CD4-positive, alpha-beta memory T cell (primary cell): ENCODE data around the gene ZNF518B. TPM values are rescaled to one million over a fixed set of nuclear protein-coding genes. Genes with fewer than 3 reads are reported as not detected.
"Not testable (repeated sequence)": the region's sequence is repeated elsewhere in the genome, so short reads cannot be mapped to it uniquely, and the experiment has no call there.

Experiments used
- CTCF ChIA-PET: fragments of 350-600 bp; sonication (Branson Sonifier 250); formaldehyde crosslinking; loops from one replicate; lab custom pipeline; 2021; ENCODE audit warnings: inconsistent platforms; ENCODE audit not compliant: partially characterized antibody; lab: Charles Lee
- POLR2A ChIA-PET: fragments of 350-600 bp; sonication (Branson Sonifier 250); formaldehyde crosslinking; loops from one replicate; lab custom pipeline; 2021; ENCODE audit not compliant: partially characterized antibody; lab: Charles Lee
- DNase-seq, 5 donors: peaks; one replicate each; pipeline versions ENCODE4 v3.0.0 to v3.0.0-alpha.2; 2020 to 2022; ENCODE audit warnings: mixed read lengths in 1 of 5
- H3K27ac ChIP-seq: one replicate; pipeline ENCODE4 v1.7.0; 2013; ENCODE audit warnings: low read depth, low read length
- H3K27me3 ChIP-seq: 2 replicates; pipeline ENCODE4 v1.7.0; 2013; ENCODE audit warnings: mild to moderate bottlenecking, low read length, moderate library complexity; ENCODE audit not compliant: insufficient read depth
- H3K36me3 ChIP-seq: 2 replicates; pipeline ENCODE4 v1.7.0; 2013; ENCODE audit warnings: mild to moderate bottlenecking, low read length, moderate library complexity; ENCODE audit not compliant: insufficient read depth
- H3K4me1 ChIP-seq: 2 replicates; pipeline ENCODE4 v1.7.0; 2013; ENCODE audit warnings: mild to moderate bottlenecking, low read length, moderate library complexity; ENCODE audit not compliant: insufficient read depth
- H3K4me3 ChIP-seq, 2 donors: one replicate each; pipeline ENCODE4 v1.7.0; 2013; ENCODE audit warnings: low read length in 2 of 2, mild to moderate bottlenecking in 1 of 2
- H3K9me3 ChIP-seq, 2 donors: one replicate each; pipeline ENCODE4 v1.7.0; 2013; ENCODE audit warnings: low read length in 2 of 2, control low read depth in 1 of 2; ENCODE audit not compliant: control insufficient read depth in 1 of 2
- H3K27ac Mint-ChIP-seq, 7 donors: one replicate each; pipeline ENCODE4 v1.8.0; 2020 to 2021; ENCODE audit warnings: mixed read lengths in 7 of 7, mild to moderate bottlenecking in 6 of 7, inconsistent platforms in 3 of 7, moderate library complexity in 3 of 7
- H3K27me3 Mint-ChIP-seq, 2 donors: one replicate each; pipeline ENCODE4 v1.8.0; 2020 to 2021; ENCODE audit warnings: mixed read lengths in 2 of 2
- H3K36me3 Mint-ChIP-seq, 2 donors: one replicate each; pipeline ENCODE4 v1.8.0; 2020 to 2021; ENCODE audit warnings: mixed read lengths in 2 of 2, inconsistent platforms in 1 of 2, mild to moderate bottlenecking in 1 of 2
- H3K4me1 Mint-ChIP-seq, 4 donors: one replicate each; pipeline ENCODE4 v1.8.0; 2020 to 2021; ENCODE audit warnings: mixed read lengths in 4 of 4, mild to moderate bottlenecking in 1 of 4
- H3K4me3 Mint-ChIP-seq, 8 donors: one replicate each; pipeline ENCODE4 v1.8.0; 2020 to 2021; ENCODE audit warnings: mixed read lengths in 8 of 8, mild to moderate bottlenecking in 7 of 8, moderate library complexity in 6 of 8, inconsistent platforms in 3 of 8
- H3K9me3 Mint-ChIP-seq, 8 donors: one replicate each; pipeline ENCODE4 v1.8.0; 2020 to 2021; ENCODE audit warnings: mixed read lengths in 8 of 8, mild to moderate bottlenecking in 5 of 8, inconsistent platforms in 3 of 8, moderate library complexity in 1 of 8
- intact Hi-C: fragments of 100-400 bp; cut with micrococcal nuclease; formaldehyde crosslinking; loops from one replicate; pipeline ENCODE4 v1.15.1; 2023
- polyA plus RNA-seq, 2 donors: library from polyadenylated mRNA; unstranded; fragments of 300-500 nt; fragmentation: Illumina TruSeq; gene quantifications; one replicate each; pipeline ENCODE4 v1.2.3, GENCODE V29; 2021
- total RNA-seq, 2 experiments: library from RNA; stranded (reverse); gene quantifications; one replicate each; pipeline ENCODE4 v1.2.3, GENCODE V29; 2021

Gene ZNF518B
- total and polyA plus RNA-seq, 4 experiments from 2014 or later = 7.0 to 48.6 (median 29.3) TPM

GRCh38 chr4:10448991-10449390 lies 8.2 kb downstream of the ZNF518B start:
- Histone ChIP-seq H3K9me3 (peaks cover 0 to 4% of the 10 kb centered on the region in 2 donors), H3K27ac (no peak overlapping the region), H3K27me3 (no peaks in the 10 kb centered on the region), H3K36me3 (peaks cover 31% of the 10 kb centered on the region), H3K4me3 (no peak overlapping the region), H3K4me1 (no peaks in the 10 kb centered on the region)
- CTCF ChIA-PET = interaction anchor here (1.9 kb wide), 1 partner anchor 12 kb away, joined by 5 read pairs; no protein-coding TSS in a partner anchor
- H3K4me1 Mint-ChIP-seq = peaks cover 6 to 17% (median 11%) of the 10 kb centered on the region in 4 donors
- H3K9me3 Mint-ChIP-seq = peaks cover 4 to 65% (median 50%) of the 10 kb centered on the region in 8 donors
- DNase-seq = no peak
- POLR2A ChIA-PET = no interaction called here
- intact Hi-C loops = no loop called here
- no peak overlapping the region for H3K4me3 Mint-ChIP-seq
- H3K27me3 Mint-ChIP-seq = no peaks in the 10 kb centered on the region
- no peak overlapping the region for H3K27ac Mint-ChIP-seq
- peaks cover 84 to 91% of the 10 kb centered on the region in 2 donors for H3K36me3 Mint-ChIP-seq

DNA sequence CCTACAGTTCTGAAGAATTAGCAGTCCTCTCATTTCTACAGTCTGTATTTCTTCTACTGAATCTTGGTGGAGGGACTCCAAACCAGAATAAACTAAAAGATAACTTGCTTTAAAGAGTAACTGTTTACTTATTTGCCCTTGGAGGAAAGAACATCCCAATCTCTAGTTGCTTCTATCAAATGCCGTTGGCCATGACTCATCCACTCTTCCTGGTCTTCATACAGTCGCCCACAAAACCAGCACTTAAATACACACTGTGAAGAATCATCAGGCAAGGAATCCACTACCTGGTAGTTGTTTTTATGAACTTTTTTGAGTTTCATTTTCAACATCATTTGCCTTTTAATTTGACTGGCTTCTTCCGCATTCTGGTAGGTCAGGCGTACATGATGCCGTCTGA lies 14.2 kb downstream of the ZNF518B start:
- no peak overlapping the region for H3K27ac ChIP-seq
- intact Hi-C loops = no loop called here
- peaks cover 0 to 5% (median 2%) of the 10 kb centered on the region in 4 donors for H3K4me1 Mint-ChIP-seq
- H3K36me3 Mint-ChIP-seq = peaks cover 51 to 64% of the 10 kb centered on the region in 2 donors
- ChIA-PET CTCF (no interaction called here), POLR2A (interaction anchor here (2.0 kb wide), 1 partner anchor 15 kb away, joined by 4 read pairs; the partner anchor contains the start of gene ZNF518B)
- H3K4me3 Mint-ChIP-seq = no peak overlapping the region
- H3K27me3 Mint-ChIP-seq = no peaks in the 10 kb centered on the region
- peaks cover 0 to 6% of the 10 kb centered on the region in 2 donors for H3K9me3 ChIP-seq
- no peak overlapping the region for H3K27ac Mint-ChIP-seq
- peaks cover 19% of the 10 kb centered on the region for H3K36me3 ChIP-seq
- no peak overlapping the region for H3K4me3 ChIP-seq
- H3K9me3 Mint-ChIP-seq = peaks cover 8 to 74% (median 60%) of the 10 kb centered on the region in 8 donors
- no peaks in the 10 kb centered on the region for H3K4me1 ChIP-seq
- H3K27me3 ChIP-seq = no peaks in the 10 kb centered on the region
- no peak for DNase-seq

- H3K27me3 Mint-ChIP-seq = no peaks in the 10 kb centered on the region
- H3K27me3 ChIP-seq = no peaks in the 10 kb centered on the region
- H3K9me3 ChIP-seq = peaks cover 0 to 6% of the 10 kb centered on the region in 2 donors
- H3K9me3 Mint-ChIP-seq = peaks cover 3 to 65% (median 53%) of the 10 kb centered on the region in 8 donors
- H3K4me3 ChIP-seq = no peak overlapping the region
- no peak for DNase-seq
- H3K4me3 Mint-ChIP-seq = no peak overlapping the region
- ChIA-PET CTCF (no interaction called here), POLR2A (no interaction called here)
- H3K27ac Mint-ChIP-seq = peak overlapping the region in 1 of 7 donors; percentile 50
- no peaks in the 10 kb centered on the region for H3K4me1 Mint-ChIP-seq
- peaks cover 15% of the 10 kb centered on the region for H3K36me3 ChIP-seq
- peaks cover 44 to 52% of the 10 kb centered on the region in 2 donors for H3K36me3 Mint-ChIP-seq
- no peaks in the 10 kb centered on the region for H3K4me1 ChIP-seq
- intact Hi-C loops = no loop called here
- H3K27ac ChIP-seq = no peak overlapping the region
Observed at GRCh38 chr4:10441512-10441911, 15.7 kb downstream of the ZNF518B start.

DNA sequence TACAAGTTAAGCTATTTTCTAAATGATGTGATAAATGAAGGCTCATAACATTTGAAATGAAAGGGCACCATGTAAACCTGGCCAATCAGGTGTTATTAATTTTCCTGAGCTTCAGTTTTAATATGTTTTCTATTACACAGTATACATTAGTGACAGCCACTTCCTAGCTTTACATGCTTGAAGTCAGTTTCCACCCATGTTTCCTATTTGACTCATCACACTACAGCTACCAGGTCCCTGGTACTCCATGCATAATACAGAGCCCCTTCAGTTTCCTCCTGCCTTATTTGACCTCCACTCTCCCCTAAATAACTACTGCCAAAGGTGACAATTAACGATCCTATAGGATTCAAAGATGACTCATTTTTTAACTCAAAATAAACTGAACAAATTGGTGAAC lies 18.3 kb downstream of the ZNF518B start:
- Mint-ChIP-seq H3K27ac (no peak overlapping the region), H3K4me1 (no peaks in the 10 kb centered on the region), H3K27me3 (no peaks in the 10 kb centered on the region), H3K9me3 (peaks cover 3 to 47% (median 31%) of the 10 kb centered on the region in 8 donors), H3K36me3 (peaks cover 24 to 31% of the 10 kb centered on the region in 2 donors), H3K4me3 (no peak overlapping the region)
- POLR2A ChIA-PET = no interaction called here
- intact Hi-C loops = no loop called here
- CTCF ChIA-PET = interaction anchor here (1.0 kb wide), 1 partner anchor 22 kb away, joined by 4 read pairs; no protein-coding TSS in a partner anchor
- no peaks in the 10 kb centered on the region for H3K4me1 ChIP-seq
- no peaks in the 10 kb centered on the region for H3K36me3 ChIP-seq
- H3K9me3 ChIP-seq = peaks cover 0 to 1% of the 10 kb centered on the region in 2 donors
- H3K27ac ChIP-seq = no peak overlapping the region
- no peak overlapping the region for H3K4me3 ChIP-seq
- H3K27me3 ChIP-seq = no peaks in the 10 kb centered on the region
- DNase-seq = no peak

DNA sequence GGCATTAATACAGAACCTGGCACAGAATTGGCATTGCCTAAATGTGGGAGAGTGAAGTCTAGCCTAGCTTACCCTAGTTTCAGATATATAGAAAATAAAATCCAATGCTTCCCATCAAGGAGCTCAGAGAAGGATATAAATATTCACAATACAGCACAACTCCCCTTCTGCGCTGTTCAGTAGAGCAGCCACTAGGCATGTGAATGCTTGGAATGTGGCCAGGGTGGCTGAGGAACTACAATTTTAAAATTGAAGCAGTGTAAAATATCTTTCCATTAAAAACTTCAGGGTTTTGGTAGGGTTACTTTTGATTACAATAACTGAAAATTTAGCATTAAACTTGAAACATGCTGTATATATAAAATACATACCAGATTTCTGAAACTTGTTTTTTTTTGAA lies 19.5 kb downstream of the ZNF518B start:
- intact Hi-C loops = no loop called here
- peaks cover 3 to 35% (median 19%) of the 10 kb centered on the region in 8 donors for H3K9me3 Mint-ChIP-seq
- no peak overlapping the region for H3K27ac Mint-ChIP-seq
- H3K27ac ChIP-seq = no peak overlapping the region
- H3K4me3 ChIP-seq = no peak overlapping the region
- ChIA-PET POLR2A (no interaction called here), CTCF (interaction anchor here (1.3 kb wide), 1 partner anchor 24 kb away, joined by 6 read pairs; no protein-coding TSS in a partner anchor)
- H3K27me3 ChIP-seq = no peaks in the 10 kb centered on the region
- H3K4me1 ChIP-seq = no peaks in the 10 kb centered on the region
- peaks cover 16 to 22% of the 10 kb centered on the region in 2 donors for H3K36me3 Mint-ChIP-seq
- no peaks in the 10 kb centered on the region for H3K4me1 Mint-ChIP-seq
- no peak for DNase-seq
- no peak overlapping the region for H3K4me3 Mint-ChIP-seq
- no peaks in the 10 kb centered on the region for H3K9me3 ChIP-seq
- H3K36me3 ChIP-seq = no peaks in the 10 kb centered on the region
- no peaks in the 10 kb centered on the region for H3K27me3 Mint-ChIP-seq

DNA sequence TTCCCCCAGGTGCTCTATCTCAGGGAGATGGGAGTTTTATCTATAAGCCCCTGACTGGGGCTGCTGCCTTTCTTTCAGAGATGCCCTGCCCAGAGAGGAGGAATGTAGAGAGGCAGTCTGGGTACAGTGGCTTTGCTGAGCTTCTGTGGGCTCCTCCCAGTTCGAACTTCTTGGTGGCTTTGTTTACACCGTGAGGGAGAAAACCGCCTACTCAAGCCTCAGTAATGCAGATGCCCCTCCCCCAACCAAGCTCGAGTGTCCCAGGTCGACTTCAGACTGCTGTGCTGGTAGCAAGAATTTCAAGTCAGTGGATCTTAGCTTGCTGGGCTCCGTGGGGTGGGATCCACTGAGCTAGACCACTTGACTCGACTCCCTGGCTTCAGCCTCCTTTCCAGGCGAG lies 29.5 kb downstream of the ZNF518B start:
- H3K27ac Mint-ChIP-seq, H3K4me3 ChIP-seq, H3K27ac ChIP-seq, H3K4me3 Mint-ChIP-seq, H3K4me1 Mint-ChIP-seq, H3K9me3 ChIP-seq, DNase-seq, H3K36me3 ChIP-seq, H3K36me3 Mint-ChIP-seq, H3K27me3 ChIP-seq, POLR2A ChIA-PET, H3K27me3 Mint-ChIP-seq, intact Hi-C loops, H3K4me1 ChIP-seq: not testable (repeated sequence)
- peaks cover 2 to 48% (median 25%) of the 10 kb centered on the region in 8 donors for H3K9me3 Mint-ChIP-seq
- CTCF ChIA-PET = interaction anchor here (0.6 kb wide), 1 partner anchor 20 kb away, joined by 4 read pairs; no protein-coding TSS in a partner anchor

- H3K4me3 ChIP-seq = no peak overlapping the region
- no peaks in the 10 kb centered on the region for H3K9me3 ChIP-seq
- Mint-ChIP-seq H3K36me3 (peaks cover 0 to 4% of the 10 kb centered on the region in 2 donors), H3K9me3 (peaks cover 3 to 32% (median 17%) of the 10 kb centered on the region in 8 donors), H3K27me3 (peaks cover 0 to 1% of the 10 kb centered on the region in 2 donors), H3K4me1 (peaks cover 0 to 2% (median 0%) of the 10 kb centered on the region in 4 donors), H3K4me3 (no peak overlapping the region), H3K27ac (no peak overlapping the region)
- no peak overlapping the region for H3K27ac ChIP-seq
- POLR2A ChIA-PET = no interaction called here
- no peaks in the 10 kb centered on the region for H3K4me1 ChIP-seq
- no peaks in the 10 kb centered on the region for H3K36me3 ChIP-seq
- intact Hi-C loops = no loop called here
- no peak for DNase-seq
- H3K27me3 ChIP-seq = no peaks in the 10 kb centered on the region
- CTCF ChIA-PET = interaction anchor here (1.3 kb wide), 1 partner anchor 40 kb away, joined by 6 read pairs; no protein-coding TSS in a partner anchor
Observed at GRCh38 chr4:10421344-10422055, 35.7 kb downstream of the ZNF518B start.
